PFSK-1 (cell line): ENCODE measurements around the gene RNPEP.

Experiments
- POLR2AphosphoS5 ChIP-seq: IDR thresholded peaks from 2 replicates; pipeline ENCODE4 v1.6.1; 2012; ENCODE audit warnings: low read depth, mild to moderate bottlenecking, control low read depth, low read length, moderate library complexity
- REST ChIP-seq, 2 experiments: IDR thresholded peaks; 2 replicates each; pipeline versions ENCODE4 v1.6.1 to v1.8.0; 2011 to 2012; ENCODE audit warnings: low read depth in 2 of 2, low read length in 2 of 2, control low read depth in 1 of 2, inconsistent platforms in 1 of 2, mild to moderate bottlenecking in 1 of 2, moderate library complexity in 1 of 2; ENCODE audit not compliant: insufficient read depth in 1 of 2

DNA sequence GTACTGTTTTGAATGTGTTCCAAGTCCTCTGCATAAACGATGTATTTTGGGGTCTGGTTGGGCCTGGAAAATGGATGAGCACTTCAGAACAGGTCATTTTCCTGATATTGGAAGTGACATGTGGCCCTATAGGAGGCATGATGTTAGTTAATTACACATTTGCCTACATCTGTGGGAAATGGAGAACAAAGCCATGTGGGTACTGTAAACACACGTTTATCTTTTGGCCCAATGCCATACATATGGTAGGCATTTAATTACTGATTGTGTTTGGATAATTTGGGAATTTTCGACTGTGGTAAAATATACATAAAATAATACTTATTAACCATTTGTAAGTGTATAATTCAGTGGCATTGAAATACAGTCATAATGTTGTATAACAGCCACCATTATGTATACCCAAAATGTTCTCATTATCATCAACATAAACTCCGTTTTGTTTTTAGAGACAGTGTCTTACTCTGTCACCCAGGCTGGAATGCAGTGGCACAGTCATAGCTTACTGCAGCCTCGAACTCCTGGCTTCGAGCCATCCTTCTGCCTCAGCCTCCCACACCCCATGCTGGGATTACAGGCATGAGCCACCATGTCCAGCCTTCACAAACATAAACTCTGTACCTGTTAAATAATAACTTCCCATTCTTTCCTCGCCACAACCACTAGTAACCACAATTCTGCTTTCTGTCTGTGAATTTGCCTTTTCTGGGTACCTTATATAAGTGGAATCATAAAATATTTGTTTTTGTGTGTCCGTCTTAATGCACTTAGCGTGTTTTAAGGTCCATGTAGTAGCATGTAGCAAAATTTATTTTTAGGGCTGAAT, 11.9 kb upstream of the RNPEP start:
- TF ChIP-seq REST (IDR thresholded peaks at IDR 0.05; ENCODE audit: insufficient read depth in 1 of 2, low read depth in 2 of 2, low read length in 2 of 2) (no peak), POLR2AphosphoS5 (no peak; the same call in 1 of the 2 replicates)
